Uterus (tissue), 2 donors: Measurements from ENCODE around the gene PLCG2.

ENCODE experiments used
- POLR2A ChIP-seq, 2 donors: fragments of 450-650 bp; IDR thresholded peaks; one replicate each; pipeline ENCODE4 v1.6.1; 2016; ENCODE audit warnings: antibody characterized with exemption in 2 of 2, mild to moderate bottlenecking in 1 of 2, moderate library complexity in 1 of 2
- TF ChIP-seq, protein P1 (sequence below), 4 experiments: fragments of 200-600 bp in 2 of 4; fragments of 450-650 bp in 2 of 4; sonication (generic) in 2 of 4; IDR thresholded peaks; one replicate each; pipeline ENCODE4 v1.5.1; 2016 to 2019; ENCODE audit warnings: antibody characterized with exemption in 4 of 4, mild to moderate bottlenecking in 2 of 4, moderate library complexity in 1 of 4

DNA sequence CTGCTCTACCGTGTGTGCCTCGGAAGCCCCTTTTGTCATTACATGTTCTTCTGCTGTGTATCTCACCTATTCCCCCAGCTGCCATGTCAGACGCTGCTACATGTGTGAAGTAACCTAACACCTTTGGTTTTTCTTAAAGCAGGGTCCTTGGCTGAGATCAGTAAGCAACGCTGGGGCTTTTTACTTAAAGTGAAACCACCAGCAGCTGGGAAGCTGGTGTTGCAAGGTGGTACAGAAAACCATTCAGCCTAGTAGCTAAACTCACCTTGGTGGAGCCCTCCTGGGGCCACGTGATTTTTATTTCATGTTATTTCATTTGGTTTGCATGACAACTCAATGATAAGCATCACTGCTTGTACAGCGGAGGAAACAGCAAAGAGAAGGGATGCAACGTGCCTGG, 62.6 kb downstream of the PLCG2 start:
- TF ChIP-seq, protein P1, sequence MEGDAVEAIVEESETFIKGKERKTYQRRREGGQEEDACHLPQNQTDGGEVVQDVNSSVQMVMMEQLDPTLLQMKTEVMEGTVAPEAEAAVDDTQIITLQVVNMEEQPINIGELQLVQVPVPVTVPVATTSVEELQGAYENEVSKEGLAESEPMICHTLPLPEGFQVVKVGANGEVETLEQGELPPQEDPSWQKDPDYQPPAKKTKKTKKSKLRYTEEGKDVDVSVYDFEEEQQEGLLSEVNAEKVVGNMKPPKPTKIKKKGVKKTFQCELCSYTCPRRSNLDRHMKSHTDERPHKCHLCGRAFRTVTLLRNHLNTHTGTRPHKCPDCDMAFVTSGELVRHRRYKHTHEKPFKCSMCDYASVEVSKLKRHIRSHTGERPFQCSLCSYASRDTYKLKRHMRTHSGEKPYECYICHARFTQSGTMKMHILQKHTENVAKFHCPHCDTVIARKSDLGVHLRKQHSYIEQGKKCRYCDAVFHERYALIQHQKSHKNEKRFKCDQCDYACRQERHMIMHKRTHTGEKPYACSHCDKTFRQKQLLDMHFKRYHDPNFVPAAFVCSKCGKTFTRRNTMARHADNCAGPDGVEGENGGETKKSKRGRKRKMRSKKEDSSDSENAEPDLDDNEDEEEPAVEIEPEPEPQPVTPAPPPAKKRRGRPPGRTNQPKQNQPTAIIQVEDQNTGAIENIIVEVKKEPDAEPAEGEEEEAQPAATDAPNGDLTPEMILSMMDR (IDR thresholded peaks at IDR 0.05) = no peak
- no peak for TF ChIP-seq POLR2A (IDR thresholded peaks at IDR 0.05)
